ENCODE data around the gene CREBBP. TPM values are rescaled to one million over a fixed set of nuclear protein-coding genes. Genes with fewer than 3 reads are reported as not detected.

Gene CREBBP
- total RNA-seq, 1 donor from 2014 or later = 31.4 TPM

DNA sequence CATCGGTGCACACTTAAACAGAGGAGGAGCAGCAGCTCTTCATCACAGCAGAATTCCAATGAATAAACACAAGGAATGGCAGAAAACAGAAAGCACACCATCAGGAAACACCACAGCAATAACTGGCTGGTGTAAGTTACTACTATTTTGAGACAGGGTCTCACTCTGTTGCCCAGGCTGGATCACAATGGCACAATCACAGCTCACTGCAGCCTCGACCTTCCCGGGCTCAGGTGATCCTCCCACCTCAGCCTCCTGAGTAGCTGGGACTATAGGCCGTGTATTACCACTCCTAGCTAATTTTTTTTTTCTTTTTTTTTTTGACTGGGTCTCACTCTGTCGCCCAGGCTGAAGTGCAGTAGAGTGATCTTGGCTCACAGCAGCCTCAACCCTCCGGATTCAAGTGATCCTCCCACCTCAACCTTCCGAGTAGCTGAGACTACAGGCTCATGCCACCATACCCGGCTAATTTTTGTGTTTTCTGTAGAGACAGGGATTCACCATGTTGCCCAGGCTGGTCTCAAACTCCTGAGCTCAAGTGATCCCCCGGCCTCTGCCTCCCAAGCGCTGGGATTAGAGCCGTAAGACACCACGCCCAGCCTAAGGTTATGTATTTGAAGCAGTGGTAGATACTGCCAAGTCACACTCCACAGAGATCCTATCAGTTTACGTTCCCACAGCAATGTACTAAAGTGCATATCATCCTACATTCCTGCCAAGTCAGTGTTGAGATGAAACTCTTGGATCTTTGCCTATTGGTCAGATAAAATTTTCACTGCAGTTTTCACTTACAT, 183.9 kb downstream of the CREBBP start:
- no peak overlapping the region for H3K4me3 ChIP-seq (ENCODE audit: low read depth, low read length)
- DNase-seq (ENCODE audit: low read depth) = no peak
- no peaks in the 10 kb centered on the region for H3K27me3 ChIP-seq (ENCODE audit: control insufficient read depth, insufficient read depth, low read length)
- TF ChIP-seq, protein P1, sequence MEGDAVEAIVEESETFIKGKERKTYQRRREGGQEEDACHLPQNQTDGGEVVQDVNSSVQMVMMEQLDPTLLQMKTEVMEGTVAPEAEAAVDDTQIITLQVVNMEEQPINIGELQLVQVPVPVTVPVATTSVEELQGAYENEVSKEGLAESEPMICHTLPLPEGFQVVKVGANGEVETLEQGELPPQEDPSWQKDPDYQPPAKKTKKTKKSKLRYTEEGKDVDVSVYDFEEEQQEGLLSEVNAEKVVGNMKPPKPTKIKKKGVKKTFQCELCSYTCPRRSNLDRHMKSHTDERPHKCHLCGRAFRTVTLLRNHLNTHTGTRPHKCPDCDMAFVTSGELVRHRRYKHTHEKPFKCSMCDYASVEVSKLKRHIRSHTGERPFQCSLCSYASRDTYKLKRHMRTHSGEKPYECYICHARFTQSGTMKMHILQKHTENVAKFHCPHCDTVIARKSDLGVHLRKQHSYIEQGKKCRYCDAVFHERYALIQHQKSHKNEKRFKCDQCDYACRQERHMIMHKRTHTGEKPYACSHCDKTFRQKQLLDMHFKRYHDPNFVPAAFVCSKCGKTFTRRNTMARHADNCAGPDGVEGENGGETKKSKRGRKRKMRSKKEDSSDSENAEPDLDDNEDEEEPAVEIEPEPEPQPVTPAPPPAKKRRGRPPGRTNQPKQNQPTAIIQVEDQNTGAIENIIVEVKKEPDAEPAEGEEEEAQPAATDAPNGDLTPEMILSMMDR (IDR thresholded peaks at IDR 0.05; ENCODE audit: insufficient read depth, low read length, poor library complexity, severe bottlenecking) = no peak
- H3K36me3 ChIP-seq (ENCODE audit: control insufficient read depth, insufficient read depth, low read length) = no peaks in the 10 kb centered on the region

DNA sequence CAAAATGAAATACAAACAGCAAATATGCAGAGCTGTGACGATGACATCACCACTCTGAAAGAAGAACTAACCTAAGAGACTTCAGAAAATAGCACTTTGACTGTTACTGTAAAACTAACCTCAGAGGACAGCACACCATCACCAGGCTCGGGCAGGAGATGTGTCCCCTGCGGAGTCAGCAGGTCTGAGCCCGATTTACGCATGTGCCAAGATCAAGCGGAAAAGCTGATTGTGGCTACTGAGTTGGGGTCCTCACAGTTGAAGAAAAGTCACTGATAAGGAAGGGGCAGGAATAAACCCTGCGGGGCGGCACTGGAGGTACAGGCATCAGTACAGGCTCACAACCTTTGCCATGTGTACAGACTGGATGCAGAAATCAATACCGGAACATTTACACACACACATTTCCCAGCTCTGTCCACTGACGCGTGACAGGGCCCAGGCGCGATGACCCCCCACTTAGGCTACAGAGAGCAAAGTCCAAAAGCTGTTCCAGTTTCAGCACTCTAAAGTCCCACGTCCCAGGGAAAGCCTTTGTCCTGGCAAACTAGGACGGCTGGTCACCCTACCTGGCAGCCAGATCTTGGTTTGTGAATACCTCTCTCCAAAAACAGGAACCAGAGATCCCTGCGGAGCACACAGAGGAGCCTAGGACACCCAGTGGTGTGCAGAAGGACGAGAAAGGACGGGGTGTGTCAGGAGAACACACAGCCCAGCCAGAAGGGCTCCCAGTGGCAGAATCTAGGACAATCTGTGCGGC, 184.7 kb downstream of the CREBBP start:
- TF ChIP-seq, protein P1 (IDR thresholded peaks at IDR 0.05; ENCODE audit: insufficient read depth, low read length, poor library complexity, severe bottlenecking) = no peak
- H3K36me3 ChIP-seq (ENCODE audit: control insufficient read depth, insufficient read depth, low read length) = no peaks in the 10 kb centered on the region

DNA sequence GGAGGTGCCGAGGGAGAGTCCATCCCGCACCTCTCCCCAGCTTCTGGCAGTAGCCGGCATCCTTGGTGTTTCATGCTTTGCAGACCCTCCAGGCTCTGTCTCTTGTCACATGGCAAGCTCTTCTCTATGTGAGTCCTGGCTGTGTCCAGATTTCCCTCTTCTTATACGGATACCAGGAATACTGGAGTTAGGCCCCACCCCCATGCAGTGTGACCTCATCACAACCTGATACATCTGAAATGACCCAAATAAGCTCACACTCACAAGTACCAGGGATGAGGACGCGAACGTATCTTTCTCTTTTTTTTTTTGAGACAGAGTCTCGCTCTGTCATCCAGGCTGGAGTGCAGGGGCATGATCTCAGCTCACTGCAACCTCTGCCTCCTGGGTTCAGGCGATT, 186.5 kb downstream of the CREBBP start:
- no peaks in the 10 kb centered on the region for H3K27me3 ChIP-seq (ENCODE audit: control insufficient read depth, insufficient read depth, low read length)
- no peak overlapping the region for H3K4me3 ChIP-seq (ENCODE audit: low read depth, low read length)
- TF ChIP-seq, protein P1 (IDR thresholded peaks at IDR 0.05; ENCODE audit: insufficient read depth, low read length, poor library complexity, severe bottlenecking) = no peak
- H3K36me3 ChIP-seq (ENCODE audit: control insufficient read depth, insufficient read depth, low read length) = no peaks in the 10 kb centered on the region
- DNase-seq (ENCODE audit: low read depth) = no peak

More for the DNA sequence above, 184.7 kb downstream of the CREBBP start:
- DNase-seq (ENCODE audit: low read depth) = no peak
- no peak overlapping the region for H3K4me3 ChIP-seq (ENCODE audit: low read depth, low read length)
- no peaks in the 10 kb centered on the region for H3K27me3 ChIP-seq (ENCODE audit: control insufficient read depth, insufficient read depth, low read length)

DNA sequence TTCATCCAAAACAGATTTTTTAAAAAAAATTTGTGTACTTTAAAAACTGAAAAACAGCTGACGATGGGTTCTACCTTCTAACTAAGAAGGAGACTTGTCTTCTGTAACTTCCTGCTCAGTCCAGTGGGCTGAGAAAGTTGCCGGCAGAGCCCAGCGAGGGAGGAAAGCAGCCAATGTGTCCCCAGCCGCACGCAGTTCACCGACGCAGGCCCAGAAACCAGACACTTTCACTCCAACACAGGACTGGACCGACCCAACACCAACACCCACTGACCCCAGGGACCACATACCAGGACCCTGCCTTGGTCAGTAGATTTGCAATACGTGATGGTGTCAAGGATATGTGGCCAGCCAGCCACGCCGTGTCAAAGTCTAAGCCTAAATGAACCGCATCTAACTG, 188.8 kb downstream of the CREBBP start:
- H3K4me3 ChIP-seq (ENCODE audit: low read depth, low read length) = no peak overlapping the region
- no peaks in the 10 kb centered on the region for H3K27me3 ChIP-seq (ENCODE audit: control insufficient read depth, insufficient read depth, low read length)
- no peaks in the 10 kb centered on the region for H3K36me3 ChIP-seq (ENCODE audit: control insufficient read depth, insufficient read depth, low read length)
- TF ChIP-seq, protein P1 (IDR thresholded peaks at IDR 0.05; ENCODE audit: insufficient read depth, low read length, poor library complexity, severe bottlenecking) = no peak
- DNase-seq (ENCODE audit: low read depth) = no peak

DNA sequence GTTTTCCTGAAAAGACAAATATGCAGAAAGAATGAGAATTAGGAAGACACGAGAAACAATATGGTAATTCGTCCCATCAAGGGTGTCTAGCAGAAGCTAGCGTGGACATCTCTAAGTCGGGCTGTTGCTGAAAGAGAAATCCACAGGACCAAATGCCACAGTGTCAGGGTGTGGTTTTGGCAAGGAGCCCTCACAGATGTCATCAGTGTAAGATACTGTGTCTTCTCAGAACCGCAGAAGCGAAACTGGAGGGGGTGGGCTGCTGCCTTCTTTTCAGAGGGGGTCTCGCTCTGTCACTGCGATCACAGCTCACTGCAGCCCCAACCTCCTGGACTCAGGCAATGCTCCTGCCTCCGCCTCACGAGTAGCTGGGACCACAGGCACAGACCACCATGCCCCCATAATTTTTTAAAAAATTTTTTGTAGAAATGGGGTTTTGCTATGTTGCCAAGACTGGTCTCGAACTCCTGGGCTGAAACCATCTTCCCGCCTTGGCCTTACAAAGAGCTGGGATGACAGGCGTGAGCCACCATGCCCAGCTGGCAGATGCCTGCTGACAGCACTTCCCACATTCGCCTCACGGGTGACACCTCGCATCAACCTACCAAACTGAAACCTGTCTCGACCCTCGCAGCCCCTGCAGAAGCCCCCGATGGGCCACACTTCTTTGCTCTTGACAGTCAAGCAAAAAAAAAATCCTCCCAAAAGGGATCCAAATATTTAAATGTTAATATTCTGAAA, 189.4 kb downstream of the CREBBP start:
- no peaks in the 10 kb centered on the region for H3K36me3 ChIP-seq (ENCODE audit: control insufficient read depth, insufficient read depth, low read length)
- no peak overlapping the region for H3K4me3 ChIP-seq (ENCODE audit: low read depth, low read length)
- H3K27me3 ChIP-seq (ENCODE audit: control insufficient read depth, insufficient read depth, low read length) = no peaks in the 10 kb centered on the region
- TF ChIP-seq, protein P1 (IDR thresholded peaks at IDR 0.05; ENCODE audit: insufficient read depth, low read length, poor library complexity, severe bottlenecking) = no peak
- no peak for DNase-seq (ENCODE audit: low read depth)
